Osteocyte (in vitro differentiated cells): Measurements from ENCODE around the gene ST3GAL6. TPM values are rescaled to one million over a fixed set of nuclear protein-coding genes. Genes with fewer than 3 reads are reported as not detected.

ENCODE experiments used
- DNase-seq: peaks from one replicate; pipeline ENCODE4 v3.0.0; 2021; ENCODE audit warnings: mixed read lengths; ENCODE audit not compliant: unreplicated experiment; ENCODE audit errors: extremely low spot score
- H3K27ac Mint-ChIP-seq: one replicate; pipeline ENCODE4 v1.8.0; 2021; ENCODE audit warnings: mild to moderate bottlenecking, mixed read lengths; ENCODE audit not compliant: unreplicated experiment
- H3K27me3 Mint-ChIP-seq: one replicate; pipeline ENCODE4 v1.8.0; 2021; ENCODE audit warnings: mixed read lengths; ENCODE audit not compliant: unreplicated experiment
- H3K36me3 Mint-ChIP-seq: one replicate; pipeline ENCODE4 v1.8.0; 2021; ENCODE audit warnings: mixed read lengths; ENCODE audit not compliant: unreplicated experiment
- H3K4me1 Mint-ChIP-seq: one replicate; pipeline ENCODE4 v1.8.0; 2021; ENCODE audit warnings: mixed read lengths; ENCODE audit not compliant: unreplicated experiment
- H3K4me3 Mint-ChIP-seq: one replicate; pipeline ENCODE4 v1.8.0; 2021; ENCODE audit warnings: mild to moderate bottlenecking, moderate library complexity, mixed read lengths; ENCODE audit not compliant: unreplicated experiment
- H3K9me3 Mint-ChIP-seq: one replicate; pipeline ENCODE4 v1.8.0; 2021; ENCODE audit warnings: mixed read lengths; ENCODE audit not compliant: unreplicated experiment
- CTCF ChIP-seq: fragments of 200-600 bp; sonication (generic); IDR thresholded peaks from 2 replicates; pipeline ENCODE4 v1.5.0; 2021; ENCODE audit warnings: antibody characterized with exemption, mild to moderate bottlenecking, moderate library complexity
- total RNA-seq: library from RNA; stranded (reverse); gene quantifications from 2 replicates; pipeline ENCODE4 v1.2.1, GENCODE V29; 2021

Gene ST3GAL6
- total RNA-seq, 1 donor from 2014 or later = 8.0 TPM

- Mint-ChIP-seq H3K36me3 (no peaks in the 10 kb centered on the region), H3K27ac (no peak overlapping the region), H3K4me3 (no peak overlapping the region), H3K4me1 (peaks cover 18% of the 10 kb centered on the region), H3K9me3 (no peaks in the 10 kb centered on the region), H3K27me3 (no peaks in the 10 kb centered on the region)
- no peak for DNase-seq
- no peak for TF ChIP-seq CTCF
Measured at GRCh38 chr3:98730338-98730737, 32.8 kb upstream of the ST3GAL6 start.

GRCh38 chr3:98730886-98731537 is 32.1 kb upstream of the ST3GAL6 start:
- no peaks in the 10 kb centered on the region for H3K36me3 Mint-ChIP-seq
- DNase-seq = no peak
- no peak overlapping the region for H3K4me3 Mint-ChIP-seq
- H3K27me3 Mint-ChIP-seq = no peaks in the 10 kb centered on the region
- H3K27ac Mint-ChIP-seq = no peak overlapping the region
- no peaks in the 10 kb centered on the region for H3K9me3 Mint-ChIP-seq
- TF ChIP-seq CTCF = no peak
- H3K4me1 Mint-ChIP-seq = peaks cover 18% of the 10 kb centered on the region

GRCh38 chr3:98731720-98732285 is 31.3 kb upstream of the ST3GAL6 start:
- Mint-ChIP-seq H3K27ac (peak overlapping the region; percentile 63), H3K27me3 (no peaks in the 10 kb centered on the region)
- DNase-seq = no peak

GRCh38 chr3:98732286-98733052 is 30.7 kb upstream of the ST3GAL6 start:
- peak overlapping the region; percentile 89 for H3K4me3 Mint-ChIP-seq
- H3K4me1 Mint-ChIP-seq = peaks cover 16% of the 10 kb centered on the region
- peaks cover 5% of the 10 kb centered on the region for H3K36me3 Mint-ChIP-seq
- H3K9me3 Mint-ChIP-seq = no peaks in the 10 kb centered on the region
- DNase-seq = peak; percentile 85
- no peaks in the 10 kb centered on the region for H3K27me3 Mint-ChIP-seq
- no peak for TF ChIP-seq CTCF
- peak overlapping the region; percentile 65 for H3K27ac Mint-ChIP-seq

More at GRCh38 chr3:98731720-98732285, 31.3 kb upstream of the ST3GAL6 start:
- Mint-ChIP-seq H3K4me3 (peak overlapping the region; percentile 89), H3K36me3 (peaks cover 5% of the 10 kb centered on the region), H3K4me1 (peaks cover 16% of the 10 kb centered on the region), H3K9me3 (no peaks in the 10 kb centered on the region)
- no peak for TF ChIP-seq CTCF
